K562 (cell line): ENCODE measurements around the gene PVALEF. TPM values are rescaled to one million over a fixed set of nuclear protein-coding genes. Genes with fewer than 3 reads are reported as not detected.
A peak's percentile ranks its signal among the peaks of the same experiment; 100 is the strongest.

Experiments
- ATAC-seq: fragments of 200-7000 bp; cut with Tn5 transposase; 3 replicates; pipeline ENCODE4 v1.9.1; 2020; ENCODE audit warnings: moderate library complexity
- BruUV-seq: library from RNA; stranded (reverse); fragments of 400-500 nt; replicated peaks from 2 replicates; lab custom pipeline; 2021; lab: Mats Ljungman, UMichigan
- CTCF ChIA-PET: fragments of 300-600 bp; formaldehyde crosslinking; extraction: SDS; loops from one replicate; lab custom pipeline; 2021; ENCODE audit warnings: low intra/inter-chr PET ratio; lab: Yijun Ruan, JAX
- POLR2A ChIA-PET: fragments of 300-600, 350-650 bp; sonication (Branson Sonifier 250); formaldehyde crosslinking; extraction: SDS; loops from one replicate; lab custom pipeline; 2021; ENCODE audit warnings: antibody characterized with exemption, inconsistent platforms; lab: Yijun Ruan, JAX
- DNase-seq, 4 experiments: peaks; one replicate each; pipeline versions ENCODE4 v3.0.0 to v3.0.0-alpha.2; 2011 to 2018; ENCODE audit warnings: low spot score in 3 of 4, mixed read lengths in 3 of 4; ENCODE audit errors: extremely low read depth in 1 of 4
- FAIRE-seq: peaks from 2 replicates; lab custom pipeline; 2011; peaks lifted over from hg19 to GRCh38; lab: Jason Lieb, UNC
- H2AFZ ChIP-seq: 2 replicates; pipeline ENCODE4 v1.6.0; 2011; ENCODE audit warnings: low read depth, low read length, control low read depth, inconsistent platforms
- H3K27ac ChIP-seq: fragments of 200-600 bp; 3 replicates; pipeline ENCODE4 v1.8.0; 2011; ENCODE audit warnings: low read depth, mild to moderate bottlenecking, control low read depth, inconsistent platforms, low read length, moderate library complexity, mixed read lengths; ENCODE audit errors: extremely low read depth
- H3K27me3 ChIP-seq, 2 experiments: fragments of 300-600 bp in 1 of 2; 2 replicates in 1 of 2; 3 replicates in 1 of 2; pipeline versions ENCODE4 v1.6.0 to v1.8.0; 2011; ENCODE audit warnings: inconsistent platforms in 2 of 2, low read length in 2 of 2, mild to moderate bottlenecking in 1 of 2, mixed read lengths in 1 of 2, moderate library complexity in 1 of 2; ENCODE audit not compliant: control insufficient read depth in 2 of 2, insufficient read depth in 2 of 2
- H3K36me3 ChIP-seq: fragments of 300-600 bp; 3 replicates; pipeline ENCODE4 v1.8.0; 2011; ENCODE audit warnings: mild to moderate bottlenecking, low read length, inconsistent platforms; ENCODE audit not compliant: control insufficient read depth, insufficient read depth
- H3K4me1 ChIP-seq, 2 experiments: fragments of 200-600 bp in 1 of 2; replicated peaks in 1 of 2; 2 replicates in 1 of 2; 3 replicates in 1 of 2; pipeline versions ENCODE4 v1.5.1 to v1.8.0; 2011; ENCODE audit warnings: inconsistent platforms in 2 of 2, low read length in 2 of 2, mild to moderate bottlenecking in 1 of 2, mixed read lengths in 1 of 2, moderate library complexity in 1 of 2; ENCODE audit not compliant: control insufficient read depth in 2 of 2, insufficient read depth in 2 of 2
- H3K4me2 ChIP-seq: 2 replicates; pipeline ENCODE4 v1.6.1; 2011; ENCODE audit warnings: low read length, control low read depth, inconsistent platforms, mixed read lengths; ENCODE audit not compliant: insufficient read depth
- H3K4me3 ChIP-seq: fragments of 200-600 bp; sonication (generic), shearing (Covaris generic); 2 replicates; pipeline ENCODE4 v1.5.1; 2016; ENCODE audit warnings: control low read depth, inconsistent platforms
- H3K79me2 ChIP-seq: fragments of 200-600 bp; 3 replicates; pipeline ENCODE4 v1.8.0; 2011; ENCODE audit warnings: low read length, inconsistent platforms; ENCODE audit not compliant: control insufficient read depth, insufficient read depth
- H3K9ac ChIP-seq, 2 experiments: 2 replicates each; pipeline versions ENCODE4 v1.6.0 to v1.6.1; 2011; ENCODE audit warnings: low read depth in 2 of 2, low read length in 2 of 2, control low read depth in 1 of 2, inconsistent platforms in 1 of 2, mild to moderate bottlenecking in 1 of 2, mixed read lengths in 1 of 2; ENCODE audit not compliant: insufficient read depth in 1 of 2
- H3K9me1 ChIP-seq: one replicate; pipeline ENCODE4 v1.6.0; 2011; ENCODE audit warnings: inconsistent platforms, mild to moderate bottlenecking, low read length, moderate library complexity; ENCODE audit not compliant: control insufficient read depth, insufficient read depth
- H3K9me3 ChIP-seq: replicated peaks from 2 replicates; pipeline ENCODE4 v1.5.1; 2011; ENCODE audit warnings: low read depth, low read length, inconsistent platforms; ENCODE audit not compliant: control insufficient read depth, insufficient read depth
- H4K20me1 ChIP-seq: replicated peaks from 2 replicates; pipeline ENCODE4 v1.6.1; 2011; ENCODE audit warnings: low read length, inconsistent platforms, mixed read lengths; ENCODE audit not compliant: control insufficient read depth, insufficient read depth
- BACH1 ChIP-seq: fragments of 200-800 bp; sonication (Bioruptor generic); IDR thresholded peaks from 2 replicates; pipeline ENCODE4 v1.6.1; 2016; ENCODE audit warnings: missing genetic modification characterization, missing compliant biosample characterization
- BRCA1 ChIP-seq, 2 experiments: fragments of 450-650 bp in 1 of 2; sonication (generic) in 1 of 2; formaldehyde crosslinking in 1 of 2; IDR thresholded peaks; 2 replicates each; pipeline versions ENCODE4 v1.5.0 to v1.6.1; 2017 to 2020; ENCODE audit warnings: mild to moderate bottlenecking in 1 of 2, missing genetic modification reagents in 1 of 2
- CGGBP1 ChIP-seq: fragments of 250-450 bp; sonication (Bioruptor Pico); IDR thresholded peaks from 2 replicates; pipeline ENCODE4 v1.9.0; 2021; ENCODE audit warnings: mild to moderate bottlenecking
- CTCF ChIP-seq, 3 experiments: IDR thresholded peaks in 2 of 3; conservative IDR thresholded peaks in 1 of 3; 2 replicates each; pipeline ENCODE4 v1.5.1; 2011 to 2012; ENCODE audit warnings: low read length in 3 of 3, mild to moderate bottlenecking in 3 of 3, control low read depth in 2 of 3, improper control_type of control experiment in 1 of 3, inconsistent platforms in 1 of 3, low read depth in 1 of 3, mixed read lengths in 1 of 3, moderate library complexity in 1 of 3; ENCODE audit not compliant: insufficient read depth in 2 of 3
- CUX1 ChIP-seq: fragments of 200-800 bp; sonication (Bioruptor generic); IDR thresholded peaks from 2 replicates; pipeline ENCODE4 v1.6.1; 2016; ENCODE audit warnings: missing genetic modification characterization, missing compliant biosample characterization
- E2F3 ChIP-seq: fragments of 250-450 bp; sonication (Bioruptor Pico); IDR thresholded peaks from 2 replicates; pipeline ENCODE4 v1.4.0; 2020; ENCODE audit warnings: mild to moderate bottlenecking
- ETV5 ChIP-seq: sonication (generic); formaldehyde crosslinking; IDR thresholded peaks from 2 replicates; pipeline ENCODE4 v1.4.0; 2020; ENCODE audit warnings: low read depth, mild to moderate bottlenecking, missing genetic modification reagents
- ILF3 ChIP-seq: fragments of 450-650 bp; IDR thresholded peaks from 2 replicates; pipeline ENCODE4 v1.6.1; 2018; ENCODE audit warnings: antibody characterized with exemption, mild to moderate bottlenecking, moderate library complexity, borderline replicate concordance
- ILK ChIP-seq: fragments of 450-650 bp; IDR thresholded peaks from 2 replicates; pipeline ENCODE4 v1.6.1; 2016; ENCODE audit warnings: missing genetic modification characterization, low read depth, mild to moderate bottlenecking, missing compliant biosample characterization, moderate library complexity, borderline replicate concordance
- LEF1 ChIP-seq: fragments of 450-650 bp; IDR thresholded peaks from 2 replicates; pipeline ENCODE4 v1.6.1; 2016; ENCODE audit warnings: mild to moderate bottlenecking
- ZEB2 ChIP-seq: fragments of 450-650 bp; IDR thresholded peaks from 2 replicates; pipeline ENCODE4 v1.6.1; 2016
- ZNF134 ChIP-seq: fragments of 250-450 bp; sonication (Bioruptor Pico); conservative IDR thresholded peaks from 2 replicates; pipeline ENCODE4 v1.4.0; 2020
- ZNF324 ChIP-seq: fragments of 250-450 bp; sonication (Bioruptor Pico); IDR thresholded peaks from 2 replicates; pipeline ENCODE4 v1.4.0; 2020; ENCODE audit warnings: mild to moderate bottlenecking
- ZNF583 ChIP-seq: fragments of 250-450 bp; sonication (Bioruptor Pico); IDR thresholded peaks from 2 replicates; pipeline ENCODE4 v1.4.0; 2020
- ZNF717 ChIP-seq: fragments of 250-450 bp; sonication (Bioruptor Pico); IDR thresholded peaks from 2 replicates; pipeline ENCODE4 v1.5.0; 2021
- WGBS: fragments of 100-300 bp; shearing (Covaris generic); methylation state at CpG from one replicate; pipeline ENCODE4 v1.1.6; 2016; ENCODE audit warnings: low coverage, mixed read lengths; ENCODE audit not compliant: insufficient coverage; ENCODE audit errors: missing lambda C conversion rate; 5-methylcytosine and 5-hydroxymethylcytosine counted together
- in situ Hi-C: fragments of 300-500 bp; cut with MboI; formaldehyde crosslinking; loops from 4 replicates; pipeline ENCODE4 v1.15.0; 2018; ENCODE audit warnings: inconsistent platforms, mixed read lengths
- intact Hi-C: fragments of 100-400 bp; cut with micrococcal nuclease; formaldehyde crosslinking; loops from 2 replicates; pipeline ENCODE4 v1.14.2; 2022
- polyA plus RNA-seq, 8 experiments: library from polyadenylated mRNA; depleted of rRNA in 4 of 8; stranded (reverse) in 5 of 8; unstranded in 3 of 8; fragments of >200 nt; fragmentation: Nextera tagmentation in 2 of 8; fragmentation: Illumina TruSeq in 1 of 8; extraction: Ambion mirVana in 2 of 8; extraction: Trizol in 1 of 8; gene quantifications; 2 replicates each; pipeline versions ENCODE4 v1.2.1 to v1.2.3, GENCODE V29; 2011 to 2014; ENCODE audit warnings: inconsistent platforms in 1 of 8, missing spikeins in 1 of 8
- total RNA-seq, 7 experiments: library from RNA; depleted of rRNA in 6 of 7; stranded (reverse); fragments of >200 nt in 6 of 7; fragmentation: Illumina TruSeq in 2 of 7; extraction: Trizol in 2 of 7; gene quantifications; 2 replicates each; pipeline versions ENCODE4 v1.2.1 to v1.2.3, GENCODE V29; 2011 to 2021; ENCODE audit warnings: low replicate concordance in 1 of 7
- TF ChIP-seq, protein P1 (sequence below): sonication (generic); formaldehyde crosslinking; IDR thresholded peaks from 2 replicates; pipeline ENCODE4 v1.8.0; 2022; ENCODE audit warnings: mild to moderate bottlenecking, low read depth, missing genetic modification reagents

The PVALEF gene
- total and polyA plus RNA-seq, 9 of the 15 experiments (the other 6 are each of a cell fraction or from before 2014, with no cell fraction given), result not detected

DNA sequence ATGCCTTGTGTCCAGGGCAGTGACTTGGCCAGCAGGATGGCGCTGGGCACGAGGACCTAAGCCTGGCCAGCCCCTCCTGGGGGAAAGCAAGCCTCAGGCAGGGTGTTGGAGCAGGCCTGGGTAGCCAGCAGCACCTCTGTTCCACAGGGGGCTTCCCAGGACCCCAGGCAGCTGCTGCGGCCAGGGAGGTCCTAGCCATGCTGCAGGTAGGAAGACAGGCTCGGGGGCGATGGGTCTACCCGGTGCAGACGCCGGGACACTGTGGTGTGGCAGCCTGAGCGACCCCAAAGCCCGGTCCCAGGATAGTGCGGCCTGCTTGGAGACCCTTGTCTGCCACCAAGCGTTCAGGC lies 23.2 kb downstream of the PVALEF start:
- ChIA-PET POLR2A (interaction anchor here (1.3 kb wide), 1 partner anchor 10 kb away, joined by 4 read pairs; no protein-coding TSS in a partner anchor), CTCF (interaction anchor here (0.5 kb wide), 1 partner anchor 19 kb away, joined by 4 read pairs; no protein-coding TSS in a partner anchor)
- H3K4me3 ChIP-seq, result no peak overlapping the region
- 84% methylated on average over 12 of the region's 12 CpGs for WGBS
- peak overlapping the region in 1 of 2 experiments; percentile 77; a peak in 2 of 4 replicates for H3K9ac ChIP-seq
- DNase-seq (no peak), ATAC-seq (no peak), FAIRE-seq (no peak)
- H3K27me3 ChIP-seq, result peaks cover 5 to 13% of the 10 kb centered on the region in 2 experiments; a peak in 3 of 5 replicates
- no peaks in the 10 kb centered on the region; the same call in 1 of the 2 replicates for H4K20me1 ChIP-seq
- no TSS peak for BruUV-seq
- no peaks in the 10 kb centered on the region for H3K9me3 ChIP-seq
- H2AFZ ChIP-seq, result no peak overlapping the region
- no peak overlapping the region for H3K27ac ChIP-seq
- intact Hi-C loops (no loop called here), in situ Hi-C loops (no loop called here)
- no peaks in the 10 kb centered on the region for H3K79me2 ChIP-seq
- H3K4me2 ChIP-seq, result no peak overlapping the region
- peaks cover 2% of the 10 kb centered on the region; the same call in 1 of the 3 replicates for H3K36me3 ChIP-seq
- peaks cover 2 to 69% of the 10 kb centered on the region in 2 experiments for H3K4me1 ChIP-seq
- no peaks in the 10 kb centered on the region for H3K9me1 ChIP-seq
- TF ChIP-seq ZNF583 (CRISPR knock-in tag) (no peak), ILK (no peak), CGGBP1 (CRISPR knock-in tag) (no peak), ZNF324 (no peak), ZNF717 (CRISPR knock-in tag) (no peak), CUX1 (no peak), ILF3 (no peak), BRCA1 (IDR thresholded peaks at IDR 0.05) (no peak), BRCA1 (CRISPR knock-in tag; IDR thresholded peaks at IDR 0.05) (no peak), ETV5 (CRISPR knock-in tag) (no peak), CTCF (IDR thresholded peaks at IDR 0.05 in 2 of 3, conservative IDR thresholded peaks at IDR 0.05 in 1 of 3; ENCODE audit: insufficient read depth in 2 of 3, low read depth in 1 of 3, low read length in 3 of 3) (no peak), ZNF134 (CRISPR knock-in tag) (no peak), ZEB2 (no peak), E2F3 (no peak), LEF1 (no peak), BACH1 (tag) (no peak)
- TF ChIP-seq, protein P1, sequence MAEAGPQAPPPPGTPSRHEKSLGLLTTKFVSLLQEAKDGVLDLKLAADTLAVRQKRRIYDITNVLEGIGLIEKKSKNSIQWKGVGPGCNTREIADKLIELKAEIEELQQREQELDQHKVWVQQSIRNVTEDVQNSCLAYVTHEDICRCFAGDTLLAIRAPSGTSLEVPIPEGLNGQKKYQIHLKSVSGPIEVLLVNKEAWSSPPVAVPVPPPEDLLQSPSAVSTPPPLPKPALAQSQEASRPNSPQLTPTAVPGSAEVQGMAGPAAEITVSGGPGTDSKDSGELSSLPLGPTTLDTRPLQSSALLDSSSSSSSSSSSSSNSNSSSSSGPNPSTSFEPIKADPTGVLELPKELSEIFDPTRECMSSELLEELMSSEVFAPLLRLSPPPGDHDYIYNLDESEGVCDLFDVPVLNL (CRISPR knock-in tag), result no peak
